ENCODE measurements around the gene C4BPA. TPM values are rescaled to one million over a fixed set of nuclear protein-coding genes. Genes with fewer than 3 reads are reported as not detected.

C4BPA gene
- total RNA-seq, 2 donors from 2014 or later: 0.71 TPM; not detected in 1

GRCh38 chr1:207130252-207131036, 26.4 kb downstream of the C4BPA start:
- no peak for ATAC-seq (ENCODE audit: insufficient number of reproducible peaks, low FRiP score, low read depth)
- no peak for TF ChIP-seq CTCF (IDR thresholded peaks at IDR 0.05)
- Histone ChIP-seq H3K4me1 (ENCODE audit: control insufficient read depth in 1 of 2, low read depth in 2 of 2) (no peaks in the 10 kb centered on the region), H3K27ac (no peak overlapping the region), H3K27me3 (replicated peaks; ENCODE audit: insufficient read depth) (no peaks in the 10 kb centered on the region), H3K4me3 (no peak overlapping the region), H3K9me3 (peaks cover 26% of the 10 kb centered on the region), H3K36me3 (peaks cover 5% of the 10 kb centered on the region)
- no peak for DNase-seq (ENCODE audit: low spot score)

GRCh38 chr1:207131163-207131562, 27.1 kb downstream of the C4BPA start:
- ATAC-seq (ENCODE audit: insufficient number of reproducible peaks, low FRiP score, low read depth) (no peak), DNase-seq (ENCODE audit: low spot score) (no peak)
- H3K9me3 ChIP-seq: peaks cover 26% of the 10 kb centered on the region
- no peaks in the 10 kb centered on the region for H3K27me3 ChIP-seq (replicated peaks; ENCODE audit: insufficient read depth)
- no peak overlapping the region for H3K4me3 ChIP-seq
- TF ChIP-seq CTCF (IDR thresholded peaks at IDR 0.05): no peak
- H3K4me1 ChIP-seq (ENCODE audit: control insufficient read depth in 1 of 2, low read depth in 2 of 2): no peaks in the 10 kb centered on the region
- peaks cover 5% of the 10 kb centered on the region for H3K36me3 ChIP-seq
- H3K27ac ChIP-seq: no peak overlapping the region

- Histone ChIP-seq H3K4me1 (ENCODE audit: control insufficient read depth in 1 of 2, low read depth in 2 of 2) (no peaks in the 10 kb centered on the region), H3K27me3 (replicated peaks; ENCODE audit: insufficient read depth) (no peaks in the 10 kb centered on the region), H3K27ac (no peak overlapping the region), H3K9me3 (peaks cover 7% of the 10 kb centered on the region), H3K36me3 (no peaks in the 10 kb centered on the region), H3K4me3 (no peak overlapping the region)
- TF ChIP-seq CTCF (IDR thresholded peaks at IDR 0.05): no peak
- ATAC-seq (ENCODE audit: insufficient number of reproducible peaks, low FRiP score, low read depth) (no peak), DNase-seq (ENCODE audit: low spot score) (no peak)
Measured at GRCh38 chr1:207134581-207134980, 30.5 kb downstream of the C4BPA start.

GRCh38 chr1:207139616-207140015, 35.6 kb downstream of the C4BPA start:
- Histone ChIP-seq H3K4me1 (ENCODE audit: control insufficient read depth in 1 of 2, low read depth in 2 of 2) (no peaks in the 10 kb centered on the region), H3K27ac (no peak overlapping the region), H3K36me3 (no peaks in the 10 kb centered on the region), H3K9me3 (no peaks in the 10 kb centered on the region), H3K4me3 (no peak overlapping the region), H3K27me3 (replicated peaks; ENCODE audit: insufficient read depth) (no peaks in the 10 kb centered on the region)
- TF ChIP-seq CTCF (IDR thresholded peaks at IDR 0.05): no peak
- no peak for DNase-seq (ENCODE audit: low spot score)
- ATAC-seq (ENCODE audit: insufficient number of reproducible peaks, low FRiP score, low read depth): no peak

- ATAC-seq (ENCODE audit: insufficient number of reproducible peaks, low FRiP score, low read depth): no peak
- DNase-seq (ENCODE audit: low spot score): no peak
- H3K9me3 ChIP-seq: no peaks in the 10 kb centered on the region
- no peaks in the 10 kb centered on the region for H3K27me3 ChIP-seq (replicated peaks; ENCODE audit: insufficient read depth)
- H3K36me3 ChIP-seq: no peaks in the 10 kb centered on the region
- H3K4me3 ChIP-seq: no peak overlapping the region
- TF ChIP-seq CTCF (IDR thresholded peaks at IDR 0.05): no peak
- H3K27ac ChIP-seq: no peak overlapping the region
- no peaks in the 10 kb centered on the region for H3K4me1 ChIP-seq (ENCODE audit: control insufficient read depth in 1 of 2, low read depth in 2 of 2)
Measured at GRCh38 chr1:207140536-207140935, 36.5 kb downstream of the C4BPA start.
